Effector memory CD4-positive, alpha-beta T cell (primary cell): ENCODE measurements around the gene B3GAT1.
"Not testable (repeated sequence)": the region's sequence is repeated elsewhere in the genome, so short reads cannot be mapped to it uniquely, and the experiment has no call there.

ENCODE experiments used
- DNase-seq, 3 donors: peaks; one replicate each; pipeline ENCODE4 v3.0.0-alpha.2; 2020
- H3K27ac ChIP-seq: 2 replicates; pipeline ENCODE4 v1.7.0; 2013; ENCODE audit warnings: mild to moderate bottlenecking, low read length, moderate library complexity; ENCODE audit not compliant: insufficient read depth, poor library complexity, severe bottlenecking
- H3K27me3 ChIP-seq: replicated peaks from 2 replicates; pipeline ENCODE4 v1.7.0; 2013; ENCODE audit warnings: mild to moderate bottlenecking, low read length; ENCODE audit not compliant: insufficient read depth, control insufficient read depth, poor library complexity, severe bottlenecking
- H3K36me3 ChIP-seq: 2 replicates; pipeline ENCODE4 v1.7.0; 2013; ENCODE audit warnings: mild to moderate bottlenecking, low read length, moderate library complexity; ENCODE audit not compliant: control insufficient read depth, insufficient read depth
- H3K4me1 ChIP-seq: 2 replicates; pipeline ENCODE4 v1.7.0; 2013; ENCODE audit warnings: low read length, mild to moderate bottlenecking; ENCODE audit not compliant: control insufficient read depth, insufficient read depth, poor library complexity, severe bottlenecking
- H3K4me3 ChIP-seq: 2 replicates; pipeline ENCODE4 v1.7.0; 2013; ENCODE audit warnings: low read length, low read depth, mild to moderate bottlenecking; ENCODE audit not compliant: insufficient read depth, poor library complexity, severe bottlenecking
- H3K9me3 ChIP-seq: 2 replicates; pipeline ENCODE4 v1.7.0; 2013; ENCODE audit warnings: mild to moderate bottlenecking, low read length, moderate library complexity; ENCODE audit not compliant: control insufficient read depth
- total RNA-seq, 3 donors: gene quantifications; one replicate each; lab custom pipeline; 2026; lab: John Stamatoyannopoulos, UW

B3GAT1 gene, protein sequence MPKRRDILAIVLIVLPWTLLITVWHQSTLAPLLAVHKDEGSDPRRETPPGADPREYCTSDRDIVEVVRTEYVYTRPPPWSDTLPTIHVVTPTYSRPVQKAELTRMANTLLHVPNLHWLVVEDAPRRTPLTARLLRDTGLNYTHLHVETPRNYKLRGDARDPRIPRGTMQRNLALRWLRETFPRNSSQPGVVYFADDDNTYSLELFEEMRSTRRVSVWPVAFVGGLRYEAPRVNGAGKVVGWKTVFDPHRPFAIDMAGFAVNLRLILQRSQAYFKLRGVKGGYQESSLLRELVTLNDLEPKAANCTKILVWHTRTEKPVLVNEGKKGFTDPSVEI
- 0.35 to 9.5 (median 5.3) reads per million in 3 donors for total RNA-seq

GRCh38 chr11:134412203-134413042 lies at the start of gene B3GAT1:
B3GAT1 (minus strand) TSS chr11:134412242; CDS start chr11:134387659, 24,583 bp downstream.
- no peak for DNase-seq
- Histone ChIP-seq H3K4me3 (peak within 1 kb of the TSS; percentile 57), H3K4me1 (peaks cover 12% of the 10 kb centered on the region), H3K9me3 (no peaks in the 10 kb centered on the region), H3K27me3 (peaks cover 7% of the 10 kb centered on the region), H3K36me3 (no peaks in the 10 kb centered on the region), H3K27ac (no peak within 1 kb of the TSS)

- Histone ChIP-seq H3K36me3 (no peaks in the 10 kb centered on the region), H3K27me3 (no peaks in the 10 kb centered on the region), H3K27ac (no peak overlapping the region), H3K9me3 (peaks cover 3% of the 10 kb centered on the region), H3K4me3 (no peak overlapping the region), H3K4me1 (no peaks in the 10 kb centered on the region)
- DNase-seq, result no peak
Observed at GRCh38 chr11:134461621-134462020, 49.6 kb upstream of the B3GAT1 start.

GRCh38 chr11:134460881-134461280 lies 48.8 kb upstream of the B3GAT1 start:
- no peak for DNase-seq
- Histone ChIP-seq H3K9me3 (peaks cover 3% of the 10 kb centered on the region), H3K4me3 (no peak overlapping the region), H3K27me3 (no peaks in the 10 kb centered on the region), H3K27ac (no peak overlapping the region), H3K4me1 (no peaks in the 10 kb centered on the region), H3K36me3 (no peaks in the 10 kb centered on the region)

GRCh38 chr11:134460062-134460561 lies 48.1 kb upstream of the B3GAT1 start:
- no peaks in the 10 kb centered on the region for H3K27me3 ChIP-seq
- H3K4me3 ChIP-seq, result no peak overlapping the region
- H3K36me3 ChIP-seq, result no peaks in the 10 kb centered on the region
- DNase-seq, result no peak
- H3K4me1 ChIP-seq, result no peaks in the 10 kb centered on the region
- no peak overlapping the region for H3K27ac ChIP-seq
- peaks cover 3% of the 10 kb centered on the region for H3K9me3 ChIP-seq

GRCh38 chr11:134459246-134460061 lies 47.4 kb upstream of the B3GAT1 start:
- Histone ChIP-seq H3K36me3 (no peaks in the 10 kb centered on the region), H3K4me3 (no peak overlapping the region), H3K9me3 (peaks cover 3% of the 10 kb centered on the region), H3K27ac (no peak overlapping the region), H3K27me3 (no peaks in the 10 kb centered on the region), H3K4me1 (no peaks in the 10 kb centered on the region)
- no peak for DNase-seq

DNA sequence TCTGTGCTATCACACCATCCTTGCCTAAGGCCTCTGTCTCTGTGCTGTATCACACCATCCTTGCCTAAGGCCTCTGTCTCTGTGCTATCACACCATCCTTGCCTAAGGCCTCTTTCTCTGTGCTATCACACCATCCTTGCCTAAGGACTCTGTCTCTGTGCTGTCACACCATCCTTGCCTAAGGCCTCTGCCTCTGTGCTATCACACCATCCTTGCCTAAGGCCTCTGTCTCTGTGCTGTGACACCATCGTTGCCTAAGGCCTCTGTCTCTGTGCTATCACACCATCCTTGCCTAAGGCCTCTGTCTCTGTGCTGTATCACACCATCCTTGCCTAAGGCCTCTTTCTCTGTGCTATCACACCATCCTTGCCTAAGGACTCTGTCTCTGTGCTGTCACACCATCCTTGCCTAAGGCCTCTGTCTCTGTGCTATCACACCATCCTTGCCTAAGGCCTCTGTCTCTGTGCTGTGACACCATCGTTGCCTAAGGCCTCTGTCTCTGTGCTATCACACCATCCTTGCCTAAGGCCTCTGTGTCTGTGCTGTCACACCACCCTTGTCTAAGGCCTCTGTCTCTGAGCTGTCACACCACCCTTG lies 45.5 kb upstream of the B3GAT1 start:
- not testable (repeated sequence) for H3K36me3 ChIP-seq, H3K9me3 ChIP-seq, DNase-seq, H3K27ac ChIP-seq, H3K27me3 ChIP-seq, H3K4me3 ChIP-seq, H3K4me1 ChIP-seq

DNA sequence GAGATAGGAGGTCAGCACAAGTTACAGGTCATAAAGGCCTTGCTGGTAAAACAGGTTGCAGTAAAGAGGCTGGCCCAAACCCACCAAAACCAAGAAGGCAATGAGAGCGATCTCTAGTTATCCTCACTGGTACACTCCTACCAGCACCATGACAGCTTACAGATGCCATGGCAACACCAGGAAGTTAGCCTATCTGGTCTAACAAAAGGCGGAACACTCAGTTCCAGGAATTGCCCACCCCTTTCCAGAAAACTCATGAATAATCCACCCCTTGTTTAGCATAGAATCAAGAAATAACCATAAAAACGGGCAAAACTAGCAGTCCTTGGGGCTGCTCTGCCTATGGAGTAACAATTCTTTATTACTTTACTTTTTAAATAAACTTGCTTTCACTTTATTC lies 43.5 kb upstream of the B3GAT1 start:
- peaks cover 3% of the 10 kb centered on the region for H3K9me3 ChIP-seq
- no peaks in the 10 kb centered on the region for H3K4me1 ChIP-seq
- H3K27ac ChIP-seq, result no peak overlapping the region
- DNase-seq, result no peak
- no peak overlapping the region for H3K4me3 ChIP-seq
- H3K36me3 ChIP-seq, result no peaks in the 10 kb centered on the region
- H3K27me3 ChIP-seq, result no peaks in the 10 kb centered on the region

DNA sequence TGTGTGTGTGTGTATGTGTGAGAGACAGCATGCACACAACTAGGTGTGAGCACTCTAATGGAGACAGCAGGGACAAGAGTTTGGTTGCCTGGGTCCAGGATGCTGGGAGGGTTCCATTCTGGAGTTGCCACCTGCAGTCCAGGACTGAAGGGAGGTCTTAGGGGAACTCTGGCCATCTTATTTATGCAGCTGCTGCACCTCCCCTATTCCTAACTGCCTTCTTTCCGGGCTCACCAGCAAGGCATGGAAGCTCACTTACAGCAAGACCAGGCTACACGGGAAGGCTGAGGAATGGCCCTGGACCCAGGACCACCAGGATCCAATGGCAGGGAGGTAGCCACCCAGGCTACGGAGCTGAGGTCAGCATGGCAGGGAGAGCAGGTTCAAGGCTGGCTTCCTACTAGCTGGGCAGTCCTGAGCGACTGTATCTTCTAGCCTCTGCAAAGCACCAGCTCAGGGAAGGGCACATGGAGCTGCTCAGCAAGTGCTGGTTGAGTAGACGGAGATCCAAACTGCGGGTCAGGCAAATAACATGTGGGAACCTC lies 42.2 kb upstream of the B3GAT1 start:
- DNase-seq, result no peak
- Histone ChIP-seq H3K27ac (no peak overlapping the region), H3K27me3 (no peaks in the 10 kb centered on the region), H3K9me3 (peaks cover 3% of the 10 kb centered on the region), H3K4me1 (no peaks in the 10 kb centered on the region), H3K36me3 (no peaks in the 10 kb centered on the region), H3K4me3 (no peak overlapping the region)

DNA sequence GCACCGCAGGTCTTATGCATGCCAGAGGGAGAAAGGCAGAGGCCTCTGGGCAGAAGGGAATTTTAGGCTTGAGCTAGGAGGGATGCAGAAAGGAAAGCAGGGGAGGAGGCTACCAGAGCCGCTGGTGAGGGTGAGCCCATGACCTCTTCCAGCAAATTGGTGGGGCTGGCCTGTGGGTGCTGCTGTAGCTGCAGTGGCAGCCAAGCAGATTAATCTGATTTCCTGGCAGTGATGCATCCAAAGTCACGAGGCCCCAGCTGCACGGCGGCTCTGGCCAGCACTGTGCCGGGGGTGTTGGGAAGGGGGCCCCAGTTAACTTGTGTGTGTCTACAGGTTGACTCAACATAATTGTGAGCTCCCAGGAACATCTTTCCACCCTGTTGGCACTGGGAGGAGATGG lies 41.4 kb upstream of the B3GAT1 start:
- H3K4me3 ChIP-seq, result no peak overlapping the region
- H3K9me3 ChIP-seq, result peaks cover 3% of the 10 kb centered on the region
- no peaks in the 10 kb centered on the region for H3K27me3 ChIP-seq
- no peak overlapping the region for H3K27ac ChIP-seq
- H3K36me3 ChIP-seq, result no peaks in the 10 kb centered on the region
- DNase-seq, result no peak
- H3K4me1 ChIP-seq, result no peaks in the 10 kb centered on the region
